BLaER1 (cell line): ENCODE results near the gene HPX.

ENCODE experiments used
- H3K27ac ChIP-seq: shearing (Covaris generic); formaldehyde crosslinking; 2 replicates; pipeline ENCODE4 v1.8.1; 2022
- H3K27me3 ChIP-seq: shearing (Covaris generic); formaldehyde crosslinking; 2 replicates; pipeline ENCODE4 v1.8.1; 2022
- H3K36me3 ChIP-seq: shearing (Covaris generic); formaldehyde crosslinking; 2 replicates; pipeline ENCODE4 v1.8.1; 2022
- H3K4me1 ChIP-seq: shearing (Covaris generic); formaldehyde crosslinking; 2 replicates; pipeline ENCODE4 v1.8.1; 2022
- H3K4me2 ChIP-seq: shearing (Covaris generic); formaldehyde crosslinking; 2 replicates; pipeline ENCODE4 v1.8.1; 2022
- H3K4me3 ChIP-seq: shearing (Covaris generic); formaldehyde crosslinking; 2 replicates; pipeline ENCODE4 v1.8.1; 2022
- H3K9ac ChIP-seq: shearing (Covaris generic); formaldehyde crosslinking; 2 replicates; pipeline ENCODE4 v1.8.1; 2022
- H3K9me3 ChIP-seq: shearing (Covaris generic); formaldehyde crosslinking; 2 replicates; pipeline ENCODE4 v1.8.1; 2022
- H4K20me1 ChIP-seq: shearing (Covaris generic); formaldehyde crosslinking; 2 replicates; pipeline ENCODE4 v1.8.1; 2022
- Cebpa-rat ChIP-seq: shearing (Covaris generic); IDR thresholded peaks from 2 replicates; pipeline ENCODE4 v1.8.1; 2022

Gene HPX

DNA sequence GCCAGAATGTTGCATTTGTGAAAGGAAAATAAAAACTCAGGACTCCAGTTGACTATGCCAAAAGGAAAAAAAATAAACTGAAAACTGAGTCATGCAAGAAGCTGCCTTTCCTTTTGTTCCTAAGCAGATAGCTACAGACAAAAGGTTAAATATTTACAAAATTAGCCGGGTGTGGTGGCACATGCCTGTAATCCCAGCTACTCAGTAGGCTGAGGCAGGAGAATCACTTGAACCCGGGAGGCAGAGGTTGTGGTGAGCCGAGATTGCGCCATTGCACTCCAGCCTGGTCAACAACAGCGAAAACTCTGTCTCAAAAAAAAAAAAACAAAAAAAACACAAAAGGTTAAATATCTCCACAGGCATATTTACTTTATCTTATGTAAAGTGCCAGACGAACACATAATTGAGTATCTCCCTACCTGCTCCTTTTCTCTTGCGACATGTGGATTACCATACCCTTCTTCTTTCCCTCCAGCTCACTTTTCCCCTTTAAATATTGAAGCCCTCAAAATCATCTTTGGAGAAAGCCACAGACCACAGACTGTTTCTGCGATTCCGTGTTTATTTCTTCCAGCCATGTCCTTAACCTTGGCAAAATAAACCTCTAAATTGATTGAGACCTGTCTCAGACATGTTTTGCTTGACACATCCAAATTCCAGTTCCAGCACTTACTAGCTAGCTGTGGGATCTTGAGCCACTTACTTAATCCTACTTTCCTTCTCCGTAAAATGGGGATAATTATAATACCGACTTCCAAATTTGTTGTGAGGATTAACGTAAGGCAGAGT lies 52.8 kb downstream of the HPX start:
- no peak overlapping the region for H3K4me3 ChIP-seq

DNA sequence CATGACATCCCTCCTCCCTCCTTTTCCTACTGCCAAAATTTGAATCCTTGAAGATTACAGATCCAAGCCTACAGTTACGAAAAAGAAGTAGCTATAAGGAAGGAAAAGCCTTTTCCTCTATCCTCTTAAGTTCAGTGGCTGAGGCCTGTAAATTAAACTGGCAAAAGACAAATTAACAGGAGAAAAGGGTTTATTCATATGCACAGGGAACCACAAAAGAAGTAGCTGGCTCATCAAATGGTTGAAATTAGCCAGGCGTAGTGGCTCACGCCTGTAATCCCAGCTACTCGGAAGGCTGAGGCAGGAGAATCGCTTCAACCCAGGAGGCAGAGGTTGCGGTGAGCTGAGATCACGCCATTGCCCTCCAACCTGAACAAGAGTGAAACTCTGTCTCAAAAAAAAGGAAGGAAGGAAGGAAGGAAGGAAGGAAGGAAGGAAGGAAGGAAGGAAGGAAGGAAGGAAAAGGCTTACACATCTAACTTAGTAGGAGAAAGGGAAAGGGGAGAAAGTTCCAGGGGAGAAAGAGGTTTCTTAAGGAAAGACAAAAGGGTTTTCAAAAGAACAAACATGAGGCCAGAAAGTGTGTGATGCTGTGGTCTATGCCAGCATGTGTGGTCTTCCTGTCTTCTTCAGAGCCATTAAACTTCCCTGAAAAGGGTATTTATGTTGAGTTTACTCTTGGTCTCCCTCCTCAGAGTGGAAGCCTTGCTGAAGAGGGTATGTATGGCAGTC lies 55.6 kb downstream of the HPX start:
- H3K9ac ChIP-seq = no peak overlapping the region
- H3K9me3 ChIP-seq = no peaks in the 10 kb centered on the region
- H3K36me3 ChIP-seq = no peaks in the 10 kb centered on the region
- H3K4me1 ChIP-seq = peaks cover 22% of the 10 kb centered on the region
- no peak for TF ChIP-seq Cebpa-rat
- H3K27me3 ChIP-seq = no peaks in the 10 kb centered on the region
- H3K4me3 ChIP-seq = no peak overlapping the region
- no peak overlapping the region for H3K27ac ChIP-seq
- H3K4me2 ChIP-seq = peak overlapping the region; percentile 45
- H4K20me1 ChIP-seq = no peaks in the 10 kb centered on the region

More for the DNA sequence above, 52.8 kb downstream of the HPX start:
- Histone ChIP-seq H3K27ac (no peak overlapping the region), H3K9ac (no peak overlapping the region), H3K36me3 (no peaks in the 10 kb centered on the region), H4K20me1 (no peaks in the 10 kb centered on the region), H3K4me2 (no peak overlapping the region), H3K27me3 (no peaks in the 10 kb centered on the region), H3K4me1 (peaks cover 32% of the 10 kb centered on the region), H3K9me3 (no peaks in the 10 kb centered on the region)
- no peak for TF ChIP-seq Cebpa-rat
